Measurements from ENCODE around the gene POU6F2.

The POU6F2 gene

DNA sequence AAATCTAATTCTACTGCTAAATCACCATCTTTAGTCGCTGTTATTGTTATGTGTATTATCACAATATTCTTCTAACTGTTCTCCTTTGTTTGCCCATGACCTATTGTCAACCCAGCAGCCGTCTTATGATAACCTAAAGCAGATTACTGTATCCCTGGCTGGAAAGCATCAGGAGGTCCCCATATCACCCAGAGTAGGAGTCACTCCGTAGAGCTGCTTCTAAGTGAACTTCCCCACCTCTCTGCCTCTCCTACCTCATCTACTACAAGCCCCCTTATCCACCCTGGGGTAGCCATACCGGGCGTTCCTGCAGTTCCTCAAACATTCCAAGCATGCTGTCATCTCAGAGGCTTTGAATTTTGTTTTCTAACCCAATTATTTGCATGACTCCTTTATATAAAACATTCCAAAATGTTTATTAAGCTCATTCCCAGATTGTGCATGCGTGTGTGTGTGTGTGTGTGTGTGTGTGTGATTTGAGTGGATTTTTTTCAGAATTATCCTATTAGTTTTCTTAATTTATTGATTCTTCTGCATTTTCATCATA is 39.7 kb downstream of the POU6F2 start:
- no peaks in the 10 kb centered on the region for H3K4me1 ChIP-seq (ENCODE audit: control insufficient read depth, insufficient read depth, low read length, poor library complexity, severe bottlenecking)
- no peak overlapping the region for H3K27ac ChIP-seq (ENCODE audit: insufficient read depth, low read length, poor library complexity, severe bottlenecking)
- no peaks in the 10 kb centered on the region for H3K9me3 ChIP-seq (ENCODE audit: control insufficient read depth, low read length)
- no peaks in the 10 kb centered on the region for H3K36me3 ChIP-seq (ENCODE audit: control insufficient read depth, insufficient read depth, low read length)
- H3K4me3 ChIP-seq (ENCODE audit: insufficient read depth, low read depth, low read length, poor library complexity, severe bottlenecking): no peak overlapping the region
- no peaks in the 10 kb centered on the region for H3K27me3 ChIP-seq (replicated peaks; ENCODE audit: control insufficient read depth, insufficient read depth, low read length, poor library complexity, severe bottlenecking)
- DNase-seq: no peak

DNA sequence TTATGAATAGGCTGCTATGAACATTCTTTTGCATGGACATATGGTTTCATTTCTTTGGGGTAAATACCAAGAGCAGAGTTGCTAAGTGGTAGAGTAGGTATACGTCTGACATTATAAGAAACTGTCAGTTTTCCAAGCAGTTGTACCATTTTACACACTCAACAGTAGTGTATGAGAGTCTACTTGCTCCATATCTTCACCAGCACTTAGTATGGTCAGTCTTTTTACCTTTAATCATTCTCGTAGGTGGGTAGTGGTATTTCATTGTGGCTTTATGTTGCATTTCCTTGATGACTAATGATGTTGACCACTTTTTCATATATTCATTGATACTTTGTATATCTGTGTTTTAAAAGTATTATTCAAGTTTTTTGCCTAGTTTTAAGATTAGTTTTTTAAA is 45.1 kb downstream of the POU6F2 start:
- H3K36me3 ChIP-seq (ENCODE audit: control insufficient read depth, insufficient read depth, low read length): no peaks in the 10 kb centered on the region
- H3K4me1 ChIP-seq (ENCODE audit: control insufficient read depth, insufficient read depth, low read length, poor library complexity, severe bottlenecking): no peaks in the 10 kb centered on the region
- H3K27ac ChIP-seq (ENCODE audit: insufficient read depth, low read length, poor library complexity, severe bottlenecking): no peak overlapping the region
- no peak for DNase-seq
- H3K27me3 ChIP-seq (replicated peaks; ENCODE audit: control insufficient read depth, insufficient read depth, low read length, poor library complexity, severe bottlenecking): no peaks in the 10 kb centered on the region
- no peaks in the 10 kb centered on the region for H3K9me3 ChIP-seq (ENCODE audit: control insufficient read depth, low read length)
- H3K4me3 ChIP-seq (ENCODE audit: insufficient read depth, low read depth, low read length, poor library complexity, severe bottlenecking): no peak overlapping the region

DNA sequence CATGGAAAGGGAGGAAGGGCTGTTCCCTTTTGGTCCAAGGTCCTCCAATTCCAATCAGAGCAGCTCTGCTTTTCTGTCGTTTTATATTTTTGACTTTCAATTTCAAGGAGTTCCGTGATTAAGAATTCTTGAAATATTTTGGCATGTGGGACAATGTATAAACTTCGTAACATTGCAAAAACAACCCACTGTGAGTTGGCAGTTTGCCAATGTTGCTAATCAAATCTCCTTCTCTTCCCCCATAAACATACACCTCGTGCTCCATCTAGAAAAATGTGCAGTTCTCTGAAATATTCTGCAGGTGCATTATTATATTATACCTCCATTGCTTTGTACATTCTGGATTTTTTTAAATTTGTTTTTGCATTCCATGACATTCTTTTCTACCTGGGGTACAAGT is 49.8 kb downstream of the POU6F2 start:
- H3K9me3 ChIP-seq (ENCODE audit: control insufficient read depth, low read length): no peaks in the 10 kb centered on the region
- no peak for DNase-seq
- no peak overlapping the region for H3K27ac ChIP-seq (ENCODE audit: insufficient read depth, low read length, poor library complexity, severe bottlenecking)
- H3K4me1 ChIP-seq (ENCODE audit: control insufficient read depth, insufficient read depth, low read length, poor library complexity, severe bottlenecking): no peaks in the 10 kb centered on the region
- H3K36me3 ChIP-seq (ENCODE audit: control insufficient read depth, insufficient read depth, low read length): no peaks in the 10 kb centered on the region
- H3K27me3 ChIP-seq (replicated peaks; ENCODE audit: control insufficient read depth, insufficient read depth, low read length, poor library complexity, severe bottlenecking): no peaks in the 10 kb centered on the region
- no peak overlapping the region for H3K4me3 ChIP-seq (ENCODE audit: insufficient read depth, low read depth, low read length, poor library complexity, severe bottlenecking)

DNA sequence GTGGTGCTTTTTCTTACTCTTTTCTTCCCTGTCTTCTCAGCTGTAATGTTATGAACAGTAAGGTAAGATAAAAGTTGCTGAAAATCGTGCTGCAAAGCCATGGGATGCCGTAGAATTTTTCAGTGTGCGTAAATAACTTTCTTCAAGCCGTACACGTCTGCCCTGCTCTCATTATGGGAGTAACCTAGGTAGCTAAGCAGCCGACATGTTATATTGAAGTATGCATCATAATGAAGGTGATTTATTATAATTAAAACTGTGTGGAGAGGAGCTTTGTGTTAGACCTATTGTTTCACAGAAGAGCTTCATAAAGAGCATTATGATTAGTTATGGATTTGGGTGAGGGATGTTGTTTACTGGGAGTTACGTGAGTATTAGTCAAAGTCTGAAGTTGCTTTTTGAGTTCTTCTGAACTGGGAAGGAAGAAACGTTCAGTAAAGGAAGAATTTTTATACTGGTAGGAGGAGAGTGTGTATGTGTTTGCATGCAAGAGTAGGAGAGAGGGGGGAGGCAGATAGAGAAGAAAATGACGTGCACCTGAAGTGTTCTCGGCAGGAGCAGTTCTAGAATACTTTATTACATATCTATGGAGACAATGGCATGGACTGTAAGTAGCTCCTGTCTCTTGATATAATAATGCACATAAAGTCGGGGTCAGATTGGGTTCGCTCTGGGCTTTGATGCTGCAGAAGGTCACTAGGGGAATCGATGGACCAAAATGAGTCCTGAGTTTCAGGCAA is 56.3 kb downstream of the POU6F2 start:
- Histone ChIP-seq H3K36me3 (ENCODE audit: control insufficient read depth, insufficient read depth, low read length) (no peaks in the 10 kb centered on the region), H3K4me3 (ENCODE audit: insufficient read depth, low read depth, low read length, poor library complexity, severe bottlenecking) (no peak overlapping the region), H3K4me1 (ENCODE audit: control insufficient read depth, insufficient read depth, low read length, poor library complexity, severe bottlenecking) (no peaks in the 10 kb centered on the region), H3K27ac (ENCODE audit: insufficient read depth, low read length, poor library complexity, severe bottlenecking) (no peak overlapping the region), H3K27me3 (replicated peaks; ENCODE audit: control insufficient read depth, insufficient read depth, low read length, poor library complexity, severe bottlenecking) (no peaks in the 10 kb centered on the region), H3K9me3 (ENCODE audit: control insufficient read depth, low read length) (no peaks in the 10 kb centered on the region)
- DNase-seq: no peak

DNA sequence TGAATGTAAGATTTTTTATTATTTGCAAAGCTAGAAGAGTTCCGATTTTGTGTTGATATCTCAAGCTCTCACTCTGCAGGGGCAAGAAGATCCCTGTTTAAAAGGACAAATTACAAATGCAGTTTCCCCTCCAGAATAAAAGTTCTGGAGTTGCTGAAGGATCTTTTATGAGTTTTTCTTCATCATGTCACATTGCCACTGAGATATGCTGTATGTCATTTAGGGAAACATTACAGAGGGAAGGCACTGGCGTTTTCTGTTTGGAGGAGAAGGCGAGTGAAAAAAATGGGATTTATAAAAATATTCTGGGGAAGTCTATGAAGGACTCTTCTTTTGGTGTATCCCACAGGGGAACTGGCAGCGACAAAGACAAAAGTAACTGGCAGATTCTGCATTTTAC is 57.4 kb downstream of the POU6F2 start:
- no peaks in the 10 kb centered on the region for H3K9me3 ChIP-seq (ENCODE audit: control insufficient read depth, low read length)

DNA sequence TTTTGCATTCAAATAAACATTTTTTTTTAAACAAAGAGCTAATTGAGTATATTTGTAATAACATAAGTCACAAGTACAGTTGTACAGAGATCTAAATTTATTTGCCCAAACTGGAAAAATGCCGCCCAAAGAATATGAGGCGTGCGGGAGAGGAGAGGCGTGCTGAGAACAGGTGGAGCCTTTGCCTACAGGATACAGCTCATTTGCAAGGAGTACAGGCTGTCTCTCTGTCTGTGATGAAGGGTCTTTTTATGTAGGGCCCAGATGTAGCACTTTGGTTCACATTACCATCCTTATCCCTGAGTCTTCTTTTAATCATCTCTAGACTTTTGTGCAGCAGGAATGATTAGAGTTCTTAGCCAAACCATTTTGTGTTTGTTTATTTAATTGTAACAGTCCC is 58.2 kb downstream of the POU6F2 start:
- Histone ChIP-seq H3K4me1 (ENCODE audit: control insufficient read depth, insufficient read depth, low read length, poor library complexity, severe bottlenecking) (no peaks in the 10 kb centered on the region), H3K36me3 (ENCODE audit: control insufficient read depth, insufficient read depth, low read length) (no peaks in the 10 kb centered on the region), H3K9me3 (ENCODE audit: control insufficient read depth, low read length) (no peaks in the 10 kb centered on the region), H3K4me3 (ENCODE audit: insufficient read depth, low read depth, low read length, poor library complexity, severe bottlenecking) (no peak overlapping the region), H3K27me3 (replicated peaks; ENCODE audit: control insufficient read depth, insufficient read depth, low read length, poor library complexity, severe bottlenecking) (no peaks in the 10 kb centered on the region), H3K27ac (ENCODE audit: insufficient read depth, low read length, poor library complexity, severe bottlenecking) (no peak overlapping the region)
- DNase-seq: no peak

More for the DNA sequence above, 57.4 kb downstream of the POU6F2 start:
- no peak overlapping the region for H3K4me3 ChIP-seq (ENCODE audit: insufficient read depth, low read depth, low read length, poor library complexity, severe bottlenecking)
- DNase-seq: no peak
- no peaks in the 10 kb centered on the region for H3K4me1 ChIP-seq (ENCODE audit: control insufficient read depth, insufficient read depth, low read length, poor library complexity, severe bottlenecking)
- H3K27ac ChIP-seq (ENCODE audit: insufficient read depth, low read length, poor library complexity, severe bottlenecking): no peak overlapping the region
- H3K27me3 ChIP-seq (replicated peaks; ENCODE audit: control insufficient read depth, insufficient read depth, low read length, poor library complexity, severe bottlenecking): no peaks in the 10 kb centered on the region
- H3K36me3 ChIP-seq (ENCODE audit: control insufficient read depth, insufficient read depth, low read length): no peaks in the 10 kb centered on the region

DNA sequence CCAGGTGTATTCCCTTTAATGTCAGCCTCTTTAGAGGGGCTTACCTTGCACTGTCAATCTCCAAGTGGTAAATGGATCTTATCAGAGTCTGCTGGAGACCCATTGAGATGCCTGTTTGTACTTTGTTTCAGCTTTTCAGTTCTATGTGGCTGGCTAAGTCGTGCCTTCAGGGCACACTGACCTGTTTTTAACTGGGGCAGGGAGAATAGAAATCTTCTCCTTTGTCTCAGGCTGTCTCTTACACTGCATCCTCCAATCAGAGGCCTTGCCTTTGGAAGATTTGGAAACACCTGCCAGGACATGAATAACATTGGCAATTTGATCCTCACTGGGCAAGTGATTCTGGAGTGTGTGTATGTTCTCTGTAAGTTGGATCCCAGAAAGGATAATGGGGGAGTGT is 65.0 kb downstream of the POU6F2 start:
- Histone ChIP-seq H3K27me3 (replicated peaks; ENCODE audit: control insufficient read depth, insufficient read depth, low read length, poor library complexity, severe bottlenecking) (no peaks in the 10 kb centered on the region), H3K4me1 (ENCODE audit: control insufficient read depth, insufficient read depth, low read length, poor library complexity, severe bottlenecking) (no peaks in the 10 kb centered on the region), H3K4me3 (ENCODE audit: insufficient read depth, low read depth, low read length, poor library complexity, severe bottlenecking) (no peak overlapping the region), H3K9me3 (ENCODE audit: control insufficient read depth, low read length) (no peaks in the 10 kb centered on the region), H3K27ac (ENCODE audit: insufficient read depth, low read length, poor library complexity, severe bottlenecking) (no peak overlapping the region), H3K36me3 (ENCODE audit: control insufficient read depth, insufficient read depth, low read length) (no peaks in the 10 kb centered on the region)
- DNase-seq: no peak

DNA sequence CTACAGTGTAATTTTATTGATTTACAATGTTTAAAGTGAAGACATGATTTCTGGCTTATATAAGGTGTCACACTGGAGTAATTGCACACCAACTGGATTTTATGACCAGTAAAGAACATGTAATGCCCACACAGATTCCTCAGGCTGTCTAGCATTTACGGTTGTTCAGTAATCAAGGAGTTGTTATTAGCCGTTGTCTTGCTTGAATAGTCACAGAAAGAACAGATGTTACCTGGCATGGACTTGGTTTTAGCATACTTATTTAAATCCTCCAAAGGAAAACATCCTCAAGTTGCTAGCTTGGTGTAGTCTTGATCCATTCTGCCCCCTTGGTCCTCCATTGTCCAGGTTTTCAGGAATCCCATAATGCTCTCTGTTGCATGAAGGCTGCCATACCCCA is 65.8 kb downstream of the POU6F2 start:
- no peaks in the 10 kb centered on the region for H3K27me3 ChIP-seq (replicated peaks; ENCODE audit: control insufficient read depth, insufficient read depth, low read length, poor library complexity, severe bottlenecking)
- no peak overlapping the region for H3K4me3 ChIP-seq (ENCODE audit: insufficient read depth, low read depth, low read length, poor library complexity, severe bottlenecking)
- no peaks in the 10 kb centered on the region for H3K36me3 ChIP-seq (ENCODE audit: control insufficient read depth, insufficient read depth, low read length)
- no peak overlapping the region for H3K27ac ChIP-seq (ENCODE audit: insufficient read depth, low read length, poor library complexity, severe bottlenecking)
- H3K9me3 ChIP-seq (ENCODE audit: control insufficient read depth, low read length): no peaks in the 10 kb centered on the region
- no peak for DNase-seq
- H3K4me1 ChIP-seq (ENCODE audit: control insufficient read depth, insufficient read depth, low read length, poor library complexity, severe bottlenecking): no peaks in the 10 kb centered on the region

DNA sequence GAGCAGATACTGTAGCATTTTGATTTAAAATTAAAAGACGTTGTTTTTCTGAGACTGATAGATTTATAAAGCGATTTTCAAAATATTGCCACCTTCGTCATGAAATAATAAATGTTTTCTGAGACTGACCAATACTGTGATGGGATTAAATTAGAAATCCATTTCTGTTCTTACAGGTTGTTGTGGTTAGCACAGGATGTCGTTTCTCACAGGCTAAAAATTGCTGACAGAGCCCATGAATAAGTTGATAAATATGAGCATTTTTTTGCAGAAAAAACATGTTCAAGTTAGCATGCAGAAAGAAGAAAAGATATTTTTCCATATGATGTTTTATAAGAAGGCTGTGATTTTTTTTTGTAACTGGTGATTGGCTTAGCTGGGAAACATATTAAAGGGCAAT is 66.8 kb downstream of the POU6F2 start:
- Histone ChIP-seq H3K27ac (ENCODE audit: insufficient read depth, low read length, poor library complexity, severe bottlenecking) (no peak overlapping the region), H3K9me3 (ENCODE audit: control insufficient read depth, low read length) (no peaks in the 10 kb centered on the region), H3K27me3 (replicated peaks; ENCODE audit: control insufficient read depth, insufficient read depth, low read length, poor library complexity, severe bottlenecking) (no peaks in the 10 kb centered on the region), H3K36me3 (ENCODE audit: control insufficient read depth, insufficient read depth, low read length) (no peaks in the 10 kb centered on the region), H3K4me1 (ENCODE audit: control insufficient read depth, insufficient read depth, low read length, poor library complexity, severe bottlenecking) (no peaks in the 10 kb centered on the region), H3K4me3 (ENCODE audit: insufficient read depth, low read depth, low read length, poor library complexity, severe bottlenecking) (no peak overlapping the region)
- no peak for DNase-seq

DNA sequence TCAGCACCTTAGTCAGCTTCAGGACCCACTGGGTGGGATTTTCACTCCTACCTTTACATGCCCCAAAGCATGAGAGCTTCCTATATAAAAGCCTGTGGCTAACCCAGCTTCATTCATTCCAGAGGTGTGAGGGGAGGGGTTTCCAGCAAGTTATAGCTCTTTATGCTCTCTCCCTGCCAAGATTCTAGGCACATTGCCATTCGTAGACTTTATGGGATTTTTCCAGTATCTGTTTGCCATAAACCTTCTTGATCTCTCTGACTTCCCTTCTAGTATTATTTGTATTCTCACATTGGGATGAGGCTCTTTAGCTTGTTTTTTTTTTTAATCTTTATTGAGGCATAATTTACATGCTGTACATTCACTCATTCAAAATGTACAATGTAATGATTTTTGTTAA is 67.5 kb downstream of the POU6F2 start:
- H3K9me3 ChIP-seq (ENCODE audit: control insufficient read depth, low read length): no peaks in the 10 kb centered on the region
- no peak for DNase-seq
- H3K27ac ChIP-seq (ENCODE audit: insufficient read depth, low read length, poor library complexity, severe bottlenecking): no peak overlapping the region
- no peaks in the 10 kb centered on the region for H3K27me3 ChIP-seq (replicated peaks; ENCODE audit: control insufficient read depth, insufficient read depth, low read length, poor library complexity, severe bottlenecking)
- H3K36me3 ChIP-seq (ENCODE audit: control insufficient read depth, insufficient read depth, low read length): no peaks in the 10 kb centered on the region
- no peak overlapping the region for H3K4me3 ChIP-seq (ENCODE audit: insufficient read depth, low read depth, low read length, poor library complexity, severe bottlenecking)
- H3K4me1 ChIP-seq (ENCODE audit: control insufficient read depth, insufficient read depth, low read length, poor library complexity, severe bottlenecking): no peaks in the 10 kb centered on the region
